ENCODE data around the gene DHX29. TPM values are rescaled to one million over a fixed set of nuclear protein-coding genes. Genes with fewer than 3 reads are reported as not detected.
"Not testable (repeated sequence)": the region's sequence is repeated elsewhere in the genome, so short reads cannot be mapped to it uniquely, and the experiment has no call there.

Gene DHX29
- total RNA-seq, 1 donor from 2014 or later: 25.1 TPM

DNA sequence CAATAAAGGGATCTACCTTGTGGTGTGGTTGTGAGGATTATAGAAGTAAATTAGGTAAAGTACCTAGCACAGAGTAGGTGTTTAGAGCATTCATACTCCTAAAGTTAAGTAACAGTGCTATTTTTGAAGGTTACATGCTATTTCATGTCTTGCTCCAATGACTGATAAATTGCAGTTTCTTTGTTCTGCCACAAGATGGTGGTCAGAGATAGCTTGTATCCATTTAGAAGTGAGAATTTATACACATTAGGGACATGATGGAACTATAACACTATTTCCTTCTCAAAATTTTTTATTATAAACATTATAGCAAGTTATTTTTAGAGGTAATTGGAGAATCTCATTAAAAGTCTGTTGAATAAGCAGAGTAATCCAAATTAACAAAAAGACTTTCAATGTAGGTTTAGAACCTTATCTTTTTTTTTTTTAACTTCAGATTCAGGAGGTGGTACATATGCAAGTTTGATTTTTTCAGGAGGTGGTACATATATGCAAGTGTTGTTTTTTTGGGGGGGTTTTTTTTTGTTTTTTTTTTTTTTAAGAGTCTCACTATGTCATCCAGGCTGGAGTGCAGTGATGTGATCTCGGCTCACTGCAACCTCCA, 17.4 kb upstream of the DHX29 start:
- Mint-ChIP-seq H3K9me3 (ENCODE audit: low read depth) (no peaks in the 10 kb centered on the region), H3K4me1 (ENCODE audit: low read depth) (peaks cover 2% of the 10 kb centered on the region), H3K36me3 (ENCODE audit: insufficient read depth) (peaks cover 22% of the 10 kb centered on the region), H3K27ac (no peak overlapping the region), H3K4me3 (ENCODE audit: low read depth) (no peak overlapping the region), H3K27me3 (no peaks in the 10 kb centered on the region)
- TF ChIP-seq, protein P1, sequence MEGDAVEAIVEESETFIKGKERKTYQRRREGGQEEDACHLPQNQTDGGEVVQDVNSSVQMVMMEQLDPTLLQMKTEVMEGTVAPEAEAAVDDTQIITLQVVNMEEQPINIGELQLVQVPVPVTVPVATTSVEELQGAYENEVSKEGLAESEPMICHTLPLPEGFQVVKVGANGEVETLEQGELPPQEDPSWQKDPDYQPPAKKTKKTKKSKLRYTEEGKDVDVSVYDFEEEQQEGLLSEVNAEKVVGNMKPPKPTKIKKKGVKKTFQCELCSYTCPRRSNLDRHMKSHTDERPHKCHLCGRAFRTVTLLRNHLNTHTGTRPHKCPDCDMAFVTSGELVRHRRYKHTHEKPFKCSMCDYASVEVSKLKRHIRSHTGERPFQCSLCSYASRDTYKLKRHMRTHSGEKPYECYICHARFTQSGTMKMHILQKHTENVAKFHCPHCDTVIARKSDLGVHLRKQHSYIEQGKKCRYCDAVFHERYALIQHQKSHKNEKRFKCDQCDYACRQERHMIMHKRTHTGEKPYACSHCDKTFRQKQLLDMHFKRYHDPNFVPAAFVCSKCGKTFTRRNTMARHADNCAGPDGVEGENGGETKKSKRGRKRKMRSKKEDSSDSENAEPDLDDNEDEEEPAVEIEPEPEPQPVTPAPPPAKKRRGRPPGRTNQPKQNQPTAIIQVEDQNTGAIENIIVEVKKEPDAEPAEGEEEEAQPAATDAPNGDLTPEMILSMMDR (IDR thresholded peaks at IDR 0.05; ENCODE audit: unreplicated experiment): peak; percentile 59
- DNase-seq (ENCODE audit: low spot score, unreplicated experiment): no peak

DNA sequence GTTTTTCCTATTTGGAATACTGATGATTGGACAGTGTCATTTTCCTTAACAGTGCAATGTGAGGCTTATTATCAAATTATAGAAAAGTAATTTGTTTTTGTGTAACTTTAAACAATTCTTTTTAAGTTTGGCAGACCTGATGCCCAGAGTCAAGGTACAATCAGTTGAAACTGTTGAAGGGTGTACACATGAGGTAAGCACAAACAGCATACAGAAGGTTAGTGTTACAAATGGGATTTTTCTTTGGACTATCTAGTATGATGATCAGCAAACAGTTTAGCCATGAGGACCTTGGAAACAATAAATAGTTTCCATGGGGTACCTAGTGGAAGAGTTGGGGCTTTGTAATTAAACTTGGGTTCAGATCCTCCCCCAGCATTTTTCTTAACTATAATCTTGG, 16.5 kb upstream of the DHX29 start:
- Mint-ChIP-seq H3K36me3 (ENCODE audit: insufficient read depth) (peaks cover 16% of the 10 kb centered on the region), H3K4me1 (ENCODE audit: low read depth) (peaks cover 2% of the 10 kb centered on the region), H3K27ac (no peak overlapping the region), H3K9me3 (ENCODE audit: low read depth) (no peaks in the 10 kb centered on the region), H3K4me3 (ENCODE audit: low read depth) (no peak overlapping the region), H3K27me3 (no peaks in the 10 kb centered on the region)
- DNase-seq (ENCODE audit: low spot score, unreplicated experiment): no peak
- TF ChIP-seq, protein P1 (IDR thresholded peaks at IDR 0.05; ENCODE audit: unreplicated experiment): no peak

DNA sequence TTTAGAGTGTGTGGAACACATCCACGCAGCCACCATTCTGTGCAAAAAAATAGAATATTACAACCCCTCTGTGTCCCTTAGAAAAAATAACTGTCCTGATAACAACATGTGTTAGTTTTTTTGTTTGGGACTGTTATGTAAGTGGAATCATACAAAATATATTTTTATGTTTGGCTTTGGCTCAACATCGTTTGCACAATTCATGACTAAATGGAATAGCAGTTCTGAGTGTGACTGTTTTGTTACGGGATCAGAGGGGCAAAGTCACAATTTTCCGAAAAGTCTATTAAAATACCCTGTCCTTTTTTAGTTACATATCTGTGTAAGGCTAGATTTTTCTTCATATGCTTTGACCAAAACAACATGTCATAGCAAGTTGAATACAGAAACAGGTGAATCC, 13.1 kb upstream of the DHX29 start:
- Mint-ChIP-seq H3K36me3 (ENCODE audit: insufficient read depth) (peaks cover 15% of the 10 kb centered on the region), H3K4me3 (ENCODE audit: low read depth) (no peak overlapping the region), H3K27me3 (no peaks in the 10 kb centered on the region), H3K9me3 (ENCODE audit: low read depth) (peaks cover 6% of the 10 kb centered on the region), H3K4me1 (ENCODE audit: low read depth) (peaks cover 2% of the 10 kb centered on the region), H3K27ac (no peak overlapping the region)
- TF ChIP-seq, protein P1 (IDR thresholded peaks at IDR 0.05; ENCODE audit: unreplicated experiment): no peak
- no peak for DNase-seq (ENCODE audit: low spot score, unreplicated experiment)

DNA sequence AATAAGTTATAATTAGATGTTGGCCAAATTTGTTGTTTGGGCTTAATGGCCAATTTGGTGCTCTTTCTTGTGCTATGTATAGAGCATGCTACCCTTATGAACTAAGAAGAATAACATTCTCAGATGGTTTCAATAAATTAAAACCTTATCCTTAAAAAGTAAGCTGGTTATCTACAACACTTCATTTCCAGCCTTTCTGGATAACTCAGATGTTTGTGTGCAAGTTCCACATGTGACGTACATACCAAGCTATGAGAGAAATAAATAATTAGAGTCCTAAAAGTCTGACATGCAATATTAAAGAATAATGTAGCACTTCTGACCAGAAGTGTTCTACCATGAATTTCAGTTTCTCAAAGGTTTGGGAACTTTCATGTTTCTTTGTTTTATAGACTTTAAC, 12.0 kb upstream of the DHX29 start:
- Mint-ChIP-seq H3K36me3 (ENCODE audit: insufficient read depth) (peaks cover 10% of the 10 kb centered on the region), H3K27ac (no peak overlapping the region), H3K9me3 (ENCODE audit: low read depth) (peaks cover 6% of the 10 kb centered on the region), H3K27me3 (no peaks in the 10 kb centered on the region), H3K4me1 (ENCODE audit: low read depth) (no peaks in the 10 kb centered on the region), H3K4me3 (ENCODE audit: low read depth) (no peak overlapping the region)
- DNase-seq (ENCODE audit: low spot score, unreplicated experiment): no peak
- TF ChIP-seq, protein P1 (IDR thresholded peaks at IDR 0.05; ENCODE audit: unreplicated experiment): no peak

DNA sequence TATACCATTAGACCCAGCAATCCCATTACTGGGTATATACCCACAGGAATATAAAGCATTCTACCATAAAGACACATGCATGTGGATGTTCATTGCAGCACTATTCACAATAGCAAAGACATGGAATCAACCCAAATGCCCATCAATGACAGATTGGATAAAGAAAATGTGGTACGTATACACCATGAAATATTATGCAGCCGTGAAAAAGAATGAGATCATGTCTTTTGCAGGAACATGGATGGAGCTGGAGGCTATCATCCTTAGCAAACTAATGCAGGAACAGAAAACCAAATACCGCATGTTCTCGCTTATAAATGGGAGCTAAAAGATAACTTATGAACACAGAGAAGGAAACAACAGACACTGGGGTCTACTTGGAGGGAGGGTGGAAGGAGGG, 10.7 kb upstream of the DHX29 start:
- peaks cover 12% of the 10 kb centered on the region for H3K36me3 Mint-ChIP-seq (ENCODE audit: insufficient read depth)
- not testable (repeated sequence) for H3K27ac Mint-ChIP-seq; H3K9me3 Mint-ChIP-seq (ENCODE audit: low read depth); H3K27me3 Mint-ChIP-seq; H3K4me1 Mint-ChIP-seq (ENCODE audit: low read depth); H3K4me3 Mint-ChIP-seq (ENCODE audit: low read depth); DNase-seq (ENCODE audit: low spot score, unreplicated experiment)

DNA sequence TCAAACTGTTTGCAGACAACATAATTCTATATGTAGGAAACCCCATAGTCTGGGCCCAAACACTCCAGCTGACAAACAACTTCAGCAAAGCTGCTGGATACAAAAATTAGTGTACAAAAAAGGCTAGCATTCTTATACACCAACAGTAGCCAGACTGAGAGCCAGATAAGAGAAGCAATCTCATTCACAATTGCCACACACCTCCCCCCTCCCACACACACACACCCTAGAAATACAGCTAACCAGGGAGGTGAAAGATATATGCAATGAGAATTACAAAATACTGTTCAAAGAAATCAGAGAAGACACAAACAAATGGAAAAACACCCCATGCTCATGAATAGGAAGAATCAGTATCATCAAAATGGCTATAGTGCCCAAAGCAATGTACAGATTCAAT, 9.3 kb upstream of the DHX29 start:
- Mint-ChIP-seq H3K36me3 (ENCODE audit: insufficient read depth) (peaks cover 12% of the 10 kb centered on the region), H3K27me3 (no peaks in the 10 kb centered on the region), H3K4me1 (ENCODE audit: low read depth) (no peaks in the 10 kb centered on the region), H3K27ac (no peak overlapping the region), H3K9me3 (ENCODE audit: low read depth) (peaks cover 6% of the 10 kb centered on the region), H3K4me3 (ENCODE audit: low read depth) (no peak overlapping the region)
- TF ChIP-seq, protein P1 (IDR thresholded peaks at IDR 0.05; ENCODE audit: unreplicated experiment): no peak
- DNase-seq (ENCODE audit: low spot score, unreplicated experiment): no peak
